ENCODE results near the gene MYL7.
"Not testable (repeated sequence)": the region's sequence is repeated elsewhere in the genome, so short reads cannot be mapped to it uniquely, and the experiment has no call there.

Gene MYL7

GRCh38 chr7:44128721-44129582 is 12.2 kb downstream of the MYL7 start:
- DNase-seq: no peak

DNA sequence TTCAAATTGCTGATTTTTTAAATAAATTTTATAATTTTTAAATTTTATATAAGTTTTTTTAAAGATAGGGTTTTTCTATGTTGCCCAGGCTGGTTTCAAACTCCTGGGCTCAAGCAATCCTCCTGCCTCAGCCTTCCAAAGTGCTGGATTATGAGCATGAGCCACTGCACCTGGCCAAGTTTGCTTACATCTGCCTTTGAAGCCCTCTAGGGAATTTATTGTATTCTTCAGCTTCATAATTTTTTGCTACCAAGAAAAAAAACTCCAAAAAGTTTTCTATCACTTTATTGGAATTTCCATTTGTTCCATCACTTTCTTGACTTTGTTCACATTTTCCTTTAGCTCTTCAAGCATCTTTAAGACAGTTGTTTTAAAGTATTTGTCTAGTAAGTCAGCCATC is 14.0 kb downstream of the MYL7 start:
- DNase-seq: no peak

GRCh38 chr7:44126574-44126973 is 14.6 kb downstream of the MYL7 start:
- DNase-seq: not testable (repeated sequence)

DNA sequence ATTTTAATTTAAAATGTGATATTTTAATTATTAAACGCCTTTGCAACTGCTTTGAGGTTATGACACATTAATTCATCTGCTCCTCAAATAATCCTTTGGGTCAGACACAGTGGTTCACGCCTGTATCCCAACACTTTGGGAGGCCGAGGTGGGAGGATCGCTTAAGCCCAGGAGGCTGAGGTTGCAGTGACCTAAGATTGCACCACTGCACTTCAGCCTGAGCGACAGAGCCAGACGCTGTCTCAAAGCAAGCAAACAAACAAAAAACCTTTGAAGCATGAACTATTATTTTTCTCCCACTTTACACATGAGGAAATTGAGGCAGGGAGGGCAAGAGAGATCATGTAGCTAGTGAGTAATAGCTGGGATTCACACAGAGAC is 16.3 kb downstream of the MYL7 start:
- no peak for DNase-seq

DNA sequence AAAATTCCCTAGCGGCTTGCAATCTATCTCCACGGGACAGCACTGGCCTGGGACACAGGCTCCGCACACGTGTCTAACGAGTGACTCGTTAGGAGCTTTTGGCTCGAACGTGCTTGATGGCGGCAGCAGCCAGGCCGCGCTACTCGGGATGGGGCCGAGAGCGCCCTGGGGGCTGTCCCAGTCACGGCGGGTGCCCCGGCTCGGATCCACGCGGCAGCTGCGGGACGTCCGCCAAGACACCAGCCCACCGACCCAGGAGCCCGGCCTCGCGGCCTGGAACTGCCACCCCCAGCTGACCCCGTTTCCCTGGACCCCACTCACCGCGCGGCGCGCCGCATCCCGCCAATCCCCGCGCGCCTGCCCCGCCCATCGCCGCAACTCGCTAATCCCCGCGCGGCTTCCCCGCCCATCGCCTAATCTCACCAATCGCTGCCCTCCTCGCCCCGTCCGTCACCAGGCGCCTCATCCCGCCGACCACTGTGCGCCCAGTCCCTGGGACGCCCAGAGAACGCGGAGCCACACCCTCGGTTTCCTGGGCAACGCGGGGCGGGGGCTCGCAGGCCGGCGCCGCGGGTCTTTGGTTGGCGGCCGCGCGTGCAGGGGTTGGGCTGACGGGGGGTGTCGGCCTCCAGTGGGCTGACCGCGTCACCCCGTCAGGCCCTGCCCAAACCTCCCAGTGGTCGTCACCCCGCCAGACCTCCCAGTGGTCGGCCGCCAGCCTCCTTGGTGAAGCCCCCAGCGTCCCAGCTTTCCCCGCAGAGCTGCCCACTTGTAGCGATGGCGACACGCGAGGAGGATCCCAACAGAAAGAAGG is 17.7 kb downstream of the MYL7 start, which contains the start of gene POLD2:
POLD2 (minus strand) TSS at position 359 of the 814 bp plus-strand sequence. CDS start 1,495 bp downstream, outside the sequence.
- DNase-seq: peak; percentile 99

DNA sequence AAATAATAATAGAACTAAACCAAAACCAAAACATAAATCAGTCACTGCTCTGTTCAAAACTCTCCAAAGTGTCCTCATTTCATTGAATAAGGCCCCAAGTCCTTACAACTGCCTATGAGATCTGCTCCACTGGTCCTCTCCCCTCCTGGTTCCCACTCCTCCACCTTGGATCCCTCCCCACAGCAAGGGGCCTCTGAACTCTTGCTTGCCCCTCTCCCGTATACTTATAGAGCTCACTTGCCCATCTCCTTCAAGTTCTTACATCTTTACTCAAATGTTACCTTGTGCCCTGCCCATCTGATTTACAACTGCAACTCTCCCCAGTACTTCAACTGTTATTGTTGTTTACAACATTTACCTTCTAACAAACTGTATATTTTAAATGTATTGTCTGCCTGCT is 18.6 kb downstream of the MYL7 start:
- no peak for DNase-seq

DNA sequence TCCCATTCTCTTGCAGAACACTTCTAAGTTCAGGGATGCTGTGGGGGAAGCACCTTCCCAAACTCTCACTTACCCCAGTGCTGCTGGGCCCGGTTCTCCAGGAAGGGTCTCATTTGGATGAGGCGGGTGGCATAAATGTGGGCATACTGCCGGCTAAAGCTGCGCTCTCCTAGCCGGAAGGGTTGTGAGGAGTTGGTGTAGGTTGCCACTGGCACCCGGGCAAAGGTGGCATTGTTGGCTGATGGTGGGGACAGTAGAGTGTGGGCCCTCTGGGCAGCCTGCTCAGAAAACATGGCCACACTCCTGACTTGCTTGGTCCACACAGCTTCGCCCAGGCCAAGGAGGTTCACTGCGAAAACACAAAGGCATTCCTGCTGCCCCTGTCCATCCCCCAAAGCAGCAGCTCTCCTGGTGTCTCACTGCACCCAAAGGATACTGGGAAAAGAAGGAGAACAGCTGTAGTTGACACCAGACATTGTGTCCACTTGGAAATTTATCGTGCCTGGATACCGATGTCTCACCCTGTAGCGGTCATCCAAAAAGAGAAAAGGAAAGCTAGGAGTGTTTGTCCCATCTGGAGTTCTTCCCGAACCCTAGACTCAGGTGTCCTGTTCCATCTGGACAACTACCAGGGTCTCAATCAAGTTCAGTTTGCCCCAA is 19.2 kb downstream of the MYL7 start:
- no peak for DNase-seq

DNA sequence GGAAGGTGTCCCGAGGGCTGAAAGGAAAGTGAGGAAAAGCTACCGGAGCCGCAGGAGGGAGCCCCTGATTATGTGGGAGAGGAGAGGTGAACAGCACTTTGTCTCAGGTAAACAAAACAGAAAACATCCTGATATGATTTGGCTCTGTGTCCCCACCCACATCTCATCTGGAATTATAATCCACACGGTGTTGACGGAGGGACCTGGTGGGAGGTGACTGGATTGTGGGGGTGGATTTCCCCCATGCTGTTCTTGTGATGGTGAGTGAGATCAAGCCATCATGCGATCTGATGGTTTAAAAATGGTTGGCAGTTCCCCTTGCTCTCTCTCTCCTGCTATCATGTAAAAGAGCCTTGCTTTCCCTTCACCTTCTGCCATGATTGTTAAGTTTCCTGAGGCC is 20.7 kb downstream of the MYL7 start:
- DNase-seq: no peak

- no peak for DNase-seq
These were observed 21.2 kb downstream of the MYL7 start for GRCh38 chr7:44119829-44120380.

DNA sequence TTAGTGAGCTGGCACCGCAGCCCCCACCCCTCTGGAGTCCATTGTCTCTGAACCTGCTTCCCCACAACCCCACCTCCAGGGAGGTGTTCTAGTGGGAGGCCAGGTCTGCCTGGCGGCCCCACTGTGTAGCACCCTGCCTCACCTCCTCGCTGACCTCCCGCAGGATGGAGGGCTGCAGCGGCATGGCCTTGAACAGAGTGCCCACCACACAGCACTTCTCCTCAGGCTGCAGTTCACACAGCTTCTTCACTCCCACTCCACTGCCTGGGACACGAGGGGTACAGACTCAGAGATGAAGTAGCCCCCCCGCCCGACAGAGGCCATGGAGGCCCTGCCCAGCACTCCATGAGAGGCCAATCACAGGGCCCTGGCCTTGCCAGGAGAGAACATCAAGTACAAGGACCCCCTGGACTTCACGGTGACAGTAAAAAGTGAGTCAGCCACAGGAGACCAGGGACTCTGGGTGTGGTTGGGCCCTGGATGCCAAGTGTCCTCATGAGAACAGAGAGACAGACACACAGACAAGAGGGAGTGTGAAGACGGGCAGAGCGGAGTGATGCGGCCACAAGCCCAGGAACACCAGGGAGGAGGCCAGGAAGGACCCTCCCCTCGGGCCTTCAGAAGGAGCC is 23.2 kb downstream of the MYL7 start:
- no peak for DNase-seq

DNA sequence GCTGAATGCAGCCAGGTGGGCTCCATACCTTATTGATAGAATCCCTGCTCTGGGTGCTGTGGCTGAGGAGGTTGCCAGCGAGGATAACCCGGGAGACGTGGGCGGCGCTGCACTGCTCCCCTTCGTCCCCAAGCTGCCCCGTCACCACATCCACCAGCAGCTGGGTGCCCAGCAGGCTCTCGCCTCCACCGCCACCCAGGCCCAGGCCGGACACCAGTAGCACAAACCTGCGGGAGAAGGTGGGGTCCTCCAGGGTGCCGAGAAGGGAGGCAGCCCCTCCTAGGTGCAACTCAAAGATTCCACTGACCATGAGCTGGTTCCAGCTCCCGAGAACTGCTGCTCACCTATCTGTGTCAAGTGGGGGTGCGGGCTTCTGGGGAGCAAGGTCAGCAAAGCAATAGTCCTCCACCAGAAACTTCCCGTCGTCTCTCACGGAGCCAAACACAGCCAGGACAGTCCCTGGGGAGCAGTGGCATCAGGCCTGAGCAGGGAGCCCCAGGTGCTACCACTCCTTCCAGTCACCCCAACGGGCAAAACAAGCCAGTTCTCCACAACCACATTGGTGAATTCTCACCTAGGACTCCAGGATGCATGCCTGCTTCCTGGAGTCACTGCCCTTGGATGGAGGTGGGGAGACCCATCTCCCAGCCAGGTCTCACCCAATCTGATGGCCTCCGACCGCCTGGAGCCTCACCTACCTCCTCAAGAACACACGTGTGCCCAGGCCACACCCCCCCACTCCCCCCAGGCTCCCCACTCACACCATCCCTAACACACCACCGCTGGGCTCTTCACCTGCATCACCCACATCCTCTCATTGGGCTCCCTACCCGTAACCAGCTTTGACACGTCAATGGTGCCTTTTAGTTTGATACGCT is 24.1 kb downstream of the MYL7 start:
- no peak for DNase-seq

DNA sequence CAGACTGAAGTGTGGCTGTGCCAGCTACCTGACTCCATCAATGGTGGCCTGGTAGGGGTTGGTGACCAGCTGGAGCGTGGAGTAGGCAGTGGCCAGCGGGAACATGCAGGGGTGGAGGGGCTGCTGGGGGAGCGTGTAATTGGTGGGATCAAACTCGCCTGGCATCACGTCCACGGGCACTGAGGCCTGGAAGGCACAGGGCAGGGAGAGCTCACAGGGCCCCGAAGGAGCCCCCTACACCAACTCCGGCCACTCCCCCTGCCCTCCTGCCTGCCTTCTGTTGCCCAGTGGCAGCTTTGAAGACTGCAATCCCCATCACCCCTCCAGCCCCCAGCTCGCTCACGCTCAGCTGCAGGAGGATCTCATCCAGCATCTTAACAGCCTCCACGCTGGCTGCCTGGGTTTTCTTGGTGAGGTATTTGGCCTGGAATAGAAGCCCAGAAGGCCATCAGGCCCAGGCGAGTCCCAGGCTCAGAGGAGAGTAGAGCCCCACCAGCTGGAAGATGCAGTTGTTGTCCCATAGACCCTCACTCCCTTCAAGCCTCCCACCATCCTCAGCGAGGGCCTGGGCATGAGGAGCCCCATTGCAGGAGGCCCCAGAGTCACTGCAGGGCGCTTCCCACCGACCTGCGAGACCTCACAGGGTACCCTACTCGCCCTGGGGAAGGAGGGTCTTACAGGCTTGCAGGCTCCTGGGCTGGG is 24.9 kb downstream of the MYL7 start:
- no peak for DNase-seq

GRCh38 chr7:44114586-44115310 is 26.4 kb downstream of the MYL7 start:
- DNase-seq: no peak

DNA sequence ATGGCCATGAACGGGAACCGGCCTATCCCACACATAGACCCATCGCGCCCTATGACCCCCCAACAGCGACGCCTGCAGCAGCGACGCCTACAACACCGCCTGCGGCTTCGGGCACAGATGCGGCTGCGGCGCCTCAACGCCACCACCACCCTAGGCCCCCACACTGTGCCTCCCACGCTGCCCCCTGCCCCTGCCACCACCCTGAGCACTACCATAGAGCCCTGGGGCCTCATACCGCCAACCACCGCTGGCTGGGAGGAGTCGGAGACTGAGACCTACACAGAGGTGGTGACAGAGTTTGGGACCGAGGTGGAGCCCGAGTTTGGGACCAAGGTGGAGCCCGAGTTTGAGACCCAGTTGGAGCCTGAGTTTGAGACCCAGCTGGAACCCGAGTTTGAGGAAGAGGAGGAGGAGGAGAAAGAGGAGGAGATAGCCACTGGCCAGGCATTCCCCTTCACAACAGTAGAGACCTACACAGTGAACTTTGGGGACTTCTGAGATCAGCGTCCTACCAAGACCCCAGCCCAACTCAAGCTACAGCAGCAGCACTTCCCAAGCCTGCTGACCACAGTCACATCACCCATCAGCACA is 27.3 kb downstream of the MYL7 start:
- DNase-seq: no peak

GRCh38 chr7:44112997-44113763 is 28.0 kb downstream of the MYL7 start:
- no peak for DNase-seq

DNA sequence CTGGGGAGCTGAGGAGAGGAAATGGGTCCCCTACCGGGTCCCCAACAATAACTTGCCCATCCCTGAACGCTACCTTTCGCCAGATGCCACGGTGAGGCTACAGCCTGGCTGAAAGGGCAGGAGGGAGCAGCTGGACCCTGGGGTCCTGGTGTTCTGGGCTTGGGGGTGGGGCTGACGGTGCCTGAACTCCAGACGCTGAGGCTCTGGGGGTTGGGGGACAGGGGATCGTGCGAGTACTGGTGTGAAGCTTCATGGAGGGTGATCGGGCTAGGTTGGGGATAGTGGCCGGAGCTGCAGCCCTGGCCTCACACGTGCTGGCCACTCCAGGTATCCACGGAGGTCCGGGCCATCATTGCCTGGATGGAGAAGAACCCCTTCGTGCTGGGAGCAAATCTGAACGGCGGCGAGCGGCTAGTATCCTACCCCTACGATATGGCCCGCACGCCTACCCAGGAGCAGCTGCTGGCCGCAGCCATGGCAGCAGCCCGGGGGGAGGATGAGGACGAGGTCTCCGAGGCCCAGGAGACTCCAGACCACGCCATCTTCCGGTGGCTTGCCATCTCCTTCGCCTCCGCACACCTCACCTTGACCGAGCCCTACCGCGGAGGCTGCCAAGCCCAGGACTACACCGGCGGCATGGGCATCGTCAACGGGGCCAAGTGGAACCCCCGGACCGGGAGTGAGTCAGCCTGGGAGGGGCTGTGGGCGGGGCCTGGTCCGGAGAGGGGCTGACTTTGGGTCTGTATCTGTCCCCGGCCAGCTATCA is 28.7 kb downstream of the MYL7 start:
- no peak for DNase-seq

DNA sequence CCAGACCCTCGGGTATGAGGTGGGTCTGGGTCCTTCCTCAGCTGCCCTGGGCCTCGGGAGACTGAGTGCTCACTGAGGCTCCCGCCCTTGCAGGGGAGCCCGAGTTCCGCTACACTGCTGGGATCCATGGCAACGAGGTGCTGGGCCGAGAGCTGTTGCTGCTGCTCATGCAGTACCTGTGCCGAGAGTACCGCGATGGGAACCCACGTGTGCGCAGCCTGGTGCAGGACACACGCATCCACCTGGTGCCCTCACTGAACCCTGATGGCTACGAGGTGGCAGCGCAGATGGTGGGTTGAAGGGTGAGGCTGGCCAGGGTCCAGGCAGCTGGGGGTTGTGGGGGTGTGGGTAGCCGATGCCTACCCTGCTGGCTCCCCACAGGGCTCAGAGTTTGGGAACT is 29.4 kb downstream of the MYL7 start:
- no peak for DNase-seq
